Ectodermal cell (in vitro differentiated cells): ENCODE measurements around the gene FRMD4B.

Experiments
- H3K27ac ChIP-seq: 2 replicates; pipeline ENCODE4 v1.7.0; 2013; ENCODE audit warnings: mild to moderate bottlenecking, low read depth, low read length; ENCODE audit not compliant: insufficient read depth, poor library complexity, severe bottlenecking
- H3K27me3 ChIP-seq: 2 replicates; pipeline ENCODE4 v1.7.0; 2013; ENCODE audit warnings: mild to moderate bottlenecking, low read length; ENCODE audit not compliant: insufficient read depth, control insufficient read depth, poor library complexity, severe bottlenecking
- H3K36me3 ChIP-seq: one replicate; pipeline ENCODE4 v1.7.0; 2013; ENCODE audit warnings: low read length; ENCODE audit not compliant: control insufficient read depth, insufficient read depth
- H3K4me1 ChIP-seq: one replicate; pipeline ENCODE4 v1.7.0; 2013; ENCODE audit warnings: low read length; ENCODE audit not compliant: control insufficient read depth, insufficient read depth
- H3K4me3 ChIP-seq: 2 replicates; pipeline ENCODE4 v1.7.0; 2013; ENCODE audit warnings: low read depth, low read length, control low read depth; ENCODE audit not compliant: insufficient read depth
- H3K9me3 ChIP-seq: 2 replicates; pipeline ENCODE4 v1.7.0; 2013; ENCODE audit warnings: mild to moderate bottlenecking, low read length, moderate library complexity; ENCODE audit not compliant: control insufficient read depth
- WGBS, 2 experiments: methylation state at CpG; one replicate each; pipeline ENCODE4 v1.1.7; 2013; ENCODE audit warnings: missing lambda C conversion rate in 2 of 2; 5-methylcytosine and 5-hydroxymethylcytosine counted together

The FRMD4B gene

GRCh38 chr3:69126216-69126615, 259.7 kb downstream of the FRMD4B start:
- Histone ChIP-seq H3K9me3 (no peaks in the 10 kb centered on the region), H3K4me3 (no peak overlapping the region), H3K27ac (no peak overlapping the region), H3K27me3 (no peaks in the 10 kb centered on the region), H3K36me3 (no peaks in the 10 kb centered on the region), H3K4me1 (no peaks in the 10 kb centered on the region)
- WGBS, 2 experiments, result 89 to 91% methylated on average over 3 of the region's 3 CpGs

GRCh38 chr3:69122403-69122802, 263.5 kb downstream of the FRMD4B start, which contains the start of gene LMOD3:
LMOD3 (minus strand) TSS chr3:69122595; CDS start chr3:69122386, 209 bp downstream.
- no peaks in the 10 kb centered on the region for H3K27me3 ChIP-seq
- H3K4me3 ChIP-seq, result no peak within 1 kb of the TSS
- no peaks in the 10 kb centered on the region for H3K36me3 ChIP-seq
- no peaks in the 10 kb centered on the region for H3K9me3 ChIP-seq
- no peak within 1 kb of the TSS for H3K27ac ChIP-seq
- H3K4me1 ChIP-seq, result no peaks in the 10 kb centered on the region
- 94 to 96% methylated on average over 3 of the region's 3 CpGs for WGBS, 2 experiments

GRCh38 chr3:69121950-69122349, 263.9 kb downstream of the FRMD4B start:
- no peak overlapping the region for H3K4me3 ChIP-seq
- WGBS, 2 experiments, result 88 to 94% methylated on average over 8 of the region's 8 CpGs

GRCh38 chr3:69121513-69121912, 264.4 kb downstream of the FRMD4B start:
- Histone ChIP-seq H3K9me3 (no peaks in the 10 kb centered on the region), H3K27me3 (no peaks in the 10 kb centered on the region), H3K4me1 (no peaks in the 10 kb centered on the region), H3K4me3 (no peak overlapping the region), H3K36me3 (no peaks in the 10 kb centered on the region), H3K27ac (no peak overlapping the region)
- WGBS, 2 experiments, result 95% methylated on average over 6 of the region's 6 CpGs

More at GRCh38 chr3:69121950-69122349, 263.9 kb downstream of the FRMD4B start:
- Histone ChIP-seq H3K36me3 (no peaks in the 10 kb centered on the region), H3K27ac (no peak overlapping the region), H3K27me3 (no peaks in the 10 kb centered on the region), H3K9me3 (no peaks in the 10 kb centered on the region), H3K4me1 (no peaks in the 10 kb centered on the region)

GRCh38 chr3:69120879-69121464, 264.9 kb downstream of the FRMD4B start:
- no peaks in the 10 kb centered on the region for H3K27me3 ChIP-seq
- no peak overlapping the region for H3K4me3 ChIP-seq
- no peaks in the 10 kb centered on the region for H3K9me3 ChIP-seq
- 7% methylated on average over 1 of the region's 1 CpG for WGBS, 2 experiments
- no peaks in the 10 kb centered on the region for H3K4me1 ChIP-seq
- H3K27ac ChIP-seq, result no peak overlapping the region
- no peaks in the 10 kb centered on the region for H3K36me3 ChIP-seq
